RKO (cell line): ENCODE data around the gene PRKCA.

Experiments
- DNase-seq: peaks from one replicate; pipeline ENCODE4 v3.0.0-alpha.2; 2016; ENCODE audit warnings: low spot score

The PRKCA gene

GRCh38 chr17:66747578-66748275 is 445.3 kb downstream of the PRKCA start:
- DNase-seq: peak; percentile 60

- no peak for DNase-seq
These were observed 446.2 kb downstream of the PRKCA start for GRCh38 chr17:66748578-66748977.

- DNase-seq: no peak
These were observed 446.9 kb downstream of the PRKCA start for GRCh38 chr17:66749217-66749832.

GRCh38 chr17:66750116-66750515 is 447.7 kb downstream of the PRKCA start:
- no peak for DNase-seq

- no peak for DNase-seq
These were observed 448.5 kb downstream of the PRKCA start for GRCh38 chr17:66750781-66751543.

- DNase-seq: no peak
These were observed 449.4 kb downstream of the PRKCA start for GRCh38 chr17:66751771-66752170.

- no peak for DNase-seq
These were observed 450.0 kb downstream of the PRKCA start for GRCh38 chr17:66752411-66752810.

GRCh38 chr17:66753126-66753920 is 450.9 kb downstream of the PRKCA start:
- DNase-seq: no peak

- DNase-seq: no peak
These were observed 452.9 kb downstream of the PRKCA start for GRCh38 chr17:66755101-66755943.

GRCh38 chr17:66755944-66756290 is 453.5 kb downstream of the PRKCA start:
- no peak for DNase-seq

GRCh38 chr17:66760324-66760723 is 457.9 kb downstream of the PRKCA start:
- no peak for DNase-seq

GRCh38 chr17:66762276-66762675 is 459.9 kb downstream of the PRKCA start:
- DNase-seq: no peak

GRCh38 chr17:66763056-66763455 is 460.6 kb downstream of the PRKCA start:
- no peak for DNase-seq

GRCh38 chr17:66764506-66764905 is 462.1 kb downstream of the PRKCA start:
- no peak for DNase-seq

GRCh38 chr17:66767154-66767933 is 464.9 kb downstream of the PRKCA start:
- no peak for DNase-seq

- DNase-seq: no peak
These were observed 467.5 kb downstream of the PRKCA start for GRCh38 chr17:66769911-66770310.

GRCh38 chr17:66772148-66772812 is 469.9 kb downstream of the PRKCA start:
- DNase-seq: no peak

- DNase-seq: no peak
These were observed 472.9 kb downstream of the PRKCA start for GRCh38 chr17:66775271-66775670.

- no peak for DNase-seq
These were observed 473.5 kb downstream of the PRKCA start for GRCh38 chr17:66775881-66776400.
